PC-3 (cell line): ENCODE measurements around the gene KIF17. TPM values are rescaled to one million over a fixed set of nuclear protein-coding genes. Genes with fewer than 3 reads are reported as not detected.
A peak's percentile ranks its signal among the peaks of the same experiment; 100 is the strongest.

Experiments
- ATAC-seq: fragments of 200-7000 bp; cut with Tn5 transposase; 2 replicates; pipeline ENCODE4 v1.9.1; 2020; ENCODE audit warnings: mild to moderate bottlenecking, moderate library complexity
- BruUV-seq: library from RNA; stranded (reverse); fragments of 400-500 nt; replicated peaks from 2 replicates; lab custom pipeline; 2021; lab: Mats Ljungman, UMichigan
- CTCF ChIA-PET: fragments of 300-600 bp; sonication (Branson Sonifier 250); formaldehyde crosslinking; loops from one replicate; lab custom pipeline; 2022; ENCODE audit warnings: antibody characterized with exemption; lab: Charles Lee
- POLR2A ChIA-PET: fragments of 300-600 bp; sonication (Branson Sonifier 250); formaldehyde crosslinking; loops from one replicate; lab custom pipeline; 2022; ENCODE audit warnings: antibody characterized with exemption; ENCODE audit not compliant: unreplicated experiment; lab: Charles Lee
- DNase-seq: peaks from one replicate; pipeline ENCODE4 v3.0.0-alpha.2; 2015
- H2AFZ ChIP-seq: fragments of 300-600 bp; sonication (generic); 2 replicates; pipeline ENCODE4 v1.6.0; 2016; ENCODE audit warnings: antibody characterized with exemption, low read length
- H3F3A ChIP-seq: fragments of 300-600 bp; sonication (generic); one replicate; pipeline ENCODE4 v1.6.0; 2017; ENCODE audit warnings: antibody characterized with exemption, low read length, control low read depth, mild to moderate bottlenecking; ENCODE audit not compliant: unreplicated experiment
- H3K27ac ChIP-seq: fragments of 300-600 bp; sonication (generic); 2 replicates; pipeline ENCODE4 v1.5.1; 2016; ENCODE audit warnings: mild to moderate bottlenecking, low read length
- H3K27me3 ChIP-seq: fragments of 300-600 bp; sonication (generic); 2 replicates; pipeline ENCODE4 v1.6.1; 2016; ENCODE audit warnings: low read length, mixed read lengths
- H3K36me3 ChIP-seq: fragments of 300-600 bp; sonication (generic); 2 replicates; pipeline ENCODE4 v1.6.1; 2016; ENCODE audit warnings: low read depth, mixed run types, low read length, mixed read lengths
- H3K4me1 ChIP-seq: fragments of 300-600 bp; sonication (generic); 2 replicates; pipeline ENCODE4 v1.5.1; 2016; ENCODE audit warnings: low read length; ENCODE audit not compliant: insufficient read depth
- H3K4me2 ChIP-seq: fragments of 300-600 bp; sonication (generic); 2 replicates; pipeline ENCODE4 v1.6.0; 2016; ENCODE audit warnings: low read length
- H3K4me3 ChIP-seq: fragments of 300-600 bp; sonication (generic); 2 replicates; pipeline ENCODE4 v1.5.1; 2016; ENCODE audit warnings: mild to moderate bottlenecking, low read length, mixed read lengths
- H3K79me2 ChIP-seq: fragments of 300-600 bp; sonication (generic); 2 replicates; pipeline ENCODE4 v1.6.1; 2017; ENCODE audit warnings: low read length, mixed read lengths
- H3K9ac ChIP-seq: fragments of 300-600 bp; sonication (generic); 2 replicates; pipeline ENCODE4 v1.6.0; 2016; ENCODE audit warnings: mild to moderate bottlenecking, low read length
- H3K9me2 ChIP-seq: fragments of 300-600 bp; sonication (generic); replicated peaks from 2 replicates; pipeline ENCODE4 v1.6.1; 2016; ENCODE audit warnings: mixed run types, low read length, mixed read lengths
- H3K9me3 ChIP-seq: fragments of 300-600 bp; sonication (generic); 2 replicates; pipeline ENCODE4 v1.6.1; 2016; ENCODE audit warnings: low read length, mixed read lengths
- H4K20me1 ChIP-seq: fragments of 300-600 bp; sonication (generic); 2 replicates; pipeline ENCODE4 v1.6.1; 2016; ENCODE audit warnings: low read length, mixed read lengths
- CTCF ChIP-seq: fragments of 300-600 bp; sonication (generic); conservative IDR thresholded peaks from 2 replicates; pipeline ENCODE4 v1.5.1; 2017; ENCODE audit warnings: antibody characterized with exemption, low read depth, mild to moderate bottlenecking, low read length
- EZH2 ChIP-seq: fragments of 300-600 bp; sonication (generic); IDR thresholded peaks from one replicate; pipeline ENCODE4 v1.6.1; 2017; ENCODE audit warnings: antibody characterized with exemption, mild to moderate bottlenecking, low read length; ENCODE audit not compliant: unreplicated experiment
- EZH2phosphoT487 ChIP-seq: fragments of 300-600 bp; sonication (generic); IDR thresholded peaks from 2 replicates; pipeline ENCODE4 v1.6.1; 2018; ENCODE audit warnings: mild to moderate bottlenecking, antibody characterized with exemption, low read length, borderline replicate concordance
- intact Hi-C: fragments of 100-400 bp; cut with micrococcal nuclease; formaldehyde crosslinking; loops from 2 replicates; pipeline ENCODE4 v1.9.0; 2023
- total RNA-seq: library from RNA; depleted of rRNA; stranded (reverse); fragments of >200 nt; gene quantifications from 2 replicates; pipeline ENCODE4 v1.2.3, GENCODE V29; 2014

Gene KIF17
- total RNA-seq, 1 experiment from 2014 or later, result 0.33 TPM

GRCh38 chr1:20701847-20702246, 16.0 kb downstream of the KIF17 start:
- Histone ChIP-seq H3K9me2 (no peaks in the 10 kb centered on the region), H3K9me3 (no peaks in the 10 kb centered on the region), H3K9ac (no peak overlapping the region), H3K36me3 (no peaks in the 10 kb centered on the region), H3K4me1 (peaks cover 21% of the 10 kb centered on the region), H2AFZ (no peak overlapping the region), H3K79me2 (no peaks in the 10 kb centered on the region), H3K27ac (no peak overlapping the region), H3F3A (no peaks in the 10 kb centered on the region), H4K20me1 (no peaks in the 10 kb centered on the region), H3K4me3 (no peak overlapping the region), H3K4me2 (no peak overlapping the region), H3K27me3 (no peaks in the 10 kb centered on the region)
- no peak for ATAC-seq
- POLR2A ChIA-PET, result no interaction called here
- no TSS peak for BruUV-seq
- intact Hi-C loops, result no loop called here
- DNase-seq, result no peak
- TF ChIP-seq EZH2 (no peak), CTCF (no peak), EZH2phosphoT487 (no peak)
- CTCF ChIA-PET, result no interaction called here

DNA sequence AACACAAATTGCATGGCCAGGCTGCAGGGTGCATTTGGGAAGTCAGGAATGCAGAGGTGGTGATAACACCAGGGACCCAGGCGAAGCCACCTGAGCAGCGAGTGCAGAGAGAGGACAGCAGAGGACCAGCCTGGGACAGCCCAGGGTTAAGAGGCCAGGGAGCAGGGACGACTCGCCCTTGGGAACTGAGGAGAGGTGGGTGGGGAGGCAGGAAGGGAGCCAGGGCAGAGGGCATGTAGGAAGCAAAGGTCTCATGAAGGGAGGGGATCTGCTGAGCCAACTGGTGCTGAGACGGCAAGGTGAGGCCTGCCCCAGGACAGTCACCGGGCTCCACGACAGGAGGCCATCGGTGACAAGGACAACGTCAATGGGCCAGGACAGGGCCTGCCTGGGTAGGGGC, 16.4 kb downstream of the KIF17 start:
- TF ChIP-seq EZH2phosphoT487 (no peak), EZH2 (no peak), CTCF (no peak)
- Histone ChIP-seq H3K27me3 (no peaks in the 10 kb centered on the region), H3K9me2 (no peaks in the 10 kb centered on the region), H3K9ac (no peak overlapping the region), H3F3A (no peaks in the 10 kb centered on the region), H3K27ac (no peak overlapping the region), H3K4me2 (no peak overlapping the region), H3K9me3 (no peaks in the 10 kb centered on the region), H4K20me1 (no peaks in the 10 kb centered on the region), H3K79me2 (no peaks in the 10 kb centered on the region), H3K36me3 (no peaks in the 10 kb centered on the region), H2AFZ (no peak overlapping the region), H3K4me3 (no peak overlapping the region), H3K4me1 (peaks cover 22% of the 10 kb centered on the region)
- intact Hi-C loops, result no loop called here
- BruUV-seq, result no TSS peak
- ChIA-PET POLR2A (no interaction called here), CTCF (no interaction called here)
- no peak for DNase-seq
- no peak for ATAC-seq

- no peaks in the 10 kb centered on the region for H3K27me3 ChIP-seq
- peaks cover 22% of the 10 kb centered on the region for H3K4me1 ChIP-seq
- no peak overlapping the region for H3K9ac ChIP-seq
- ATAC-seq (no peak), DNase-seq (peak; percentile 12)
- H3K36me3 ChIP-seq, result no peaks in the 10 kb centered on the region
- no peaks in the 10 kb centered on the region for H3K9me2 ChIP-seq
- intact Hi-C loops, result no loop called here
- TF ChIP-seq EZH2 (no peak), EZH2phosphoT487 (no peak), CTCF (no peak)
- H3K27ac ChIP-seq, result no peak overlapping the region
- no peak overlapping the region for H2AFZ ChIP-seq
- ChIA-PET POLR2A (no interaction called here), CTCF (no interaction called here)
- no peaks in the 10 kb centered on the region for H3K79me2 ChIP-seq
- no peak overlapping the region for H3K4me3 ChIP-seq
- H3F3A ChIP-seq, result no peaks in the 10 kb centered on the region
- H3K4me2 ChIP-seq, result no peak overlapping the region
- BruUV-seq, result no TSS peak
- no peaks in the 10 kb centered on the region for H4K20me1 ChIP-seq
- H3K9me3 ChIP-seq, result no peaks in the 10 kb centered on the region
Measured at GRCh38 chr1:20700636-20701215, 17.1 kb downstream of the KIF17 start.
